Astrocyte (in vitro differentiated cells and primary cell): ENCODE data around the gene FCER2.

Source experiments
- CTCF ChIP-seq: IDR thresholded peaks from 2 replicates; pipeline ENCODE4 v1.5.1; 2011; ENCODE audit warnings: low read depth, mild to moderate bottlenecking, inconsistent platforms, low read length, moderate library complexity; ENCODE audit not compliant: insufficient read depth
- EZH2 ChIP-seq: IDR thresholded peaks from 2 replicates; pipeline ENCODE4 v1.6.1; 2012; ENCODE audit warnings: mild to moderate bottlenecking, low read length, inconsistent platforms; ENCODE audit not compliant: insufficient read depth

DNA sequence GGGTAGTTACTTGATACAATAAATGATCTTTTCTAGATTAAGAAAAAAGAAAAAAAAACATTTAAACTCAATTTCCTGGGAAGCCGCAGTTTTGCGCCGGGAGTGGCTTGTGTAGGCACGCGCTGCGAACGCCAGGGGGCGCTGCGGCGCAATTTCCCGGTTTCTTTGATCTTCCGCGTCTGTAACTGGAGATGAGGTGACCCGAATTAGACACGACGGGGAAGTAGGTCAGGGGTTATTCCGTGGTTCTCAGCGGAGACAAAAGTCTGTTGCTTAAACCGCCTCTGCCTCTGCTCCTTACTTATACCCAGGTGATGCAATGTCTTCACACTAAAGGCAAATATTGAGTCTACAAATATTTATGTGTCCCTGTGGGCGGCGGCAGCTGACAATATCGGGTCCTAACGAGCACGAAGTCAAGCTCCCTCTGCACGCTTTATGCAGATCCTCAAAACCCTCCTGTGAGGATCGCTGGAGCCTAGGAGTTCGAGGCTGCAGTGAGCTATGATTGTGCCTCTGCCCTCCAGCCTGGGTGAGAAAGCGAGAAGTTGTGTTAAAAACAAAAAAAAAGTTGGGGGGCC, 49.8 kb downstream of the FCER2 start:
- TF ChIP-seq CTCF (peak; percentile 97), EZH2 (no peak)
